ENCODE data around the gene ZNF563.

ZNF563 gene

GRCh38 chr19:12294249-12295158 lies 38.9 kb downstream of the ZNF563 start, which contains the start of gene ZNF44:
Gene ZNF44 (minus strand): TSS chr19:12294883. CDS start chr19:12294694, 189 bp downstream.
- DNase-seq, result peak; percentile 95

GRCh38 chr19:12293777-12294248 lies 39.6 kb downstream of the ZNF563 start:
- DNase-seq, result peak; percentile 51

- no peak for DNase-seq
These were observed 43.7 kb downstream of the ZNF563 start for GRCh38 chr19:12289790-12290065.

GRCh38 chr19:12287958-12288500 lies 45.4 kb downstream of the ZNF563 start:
- DNase-seq, result no peak

GRCh38 chr19:12284631-12285030 lies 48.8 kb downstream of the ZNF563 start:
- no peak for DNase-seq

GRCh38 chr19:12284226-12284625 lies 49.2 kb downstream of the ZNF563 start:
- DNase-seq, result no peak

- no peak for DNase-seq
These were observed 54.7 kb downstream of the ZNF563 start for GRCh38 chr19:12278713-12279112.

- DNase-seq, result no peak
These were observed 60.2 kb downstream of the ZNF563 start for GRCh38 chr19:12272980-12273901.

GRCh38 chr19:12272386-12272785 lies 61.0 kb downstream of the ZNF563 start:
- no peak for DNase-seq

- DNase-seq, result no peak
These were observed 62.6 kb downstream of the ZNF563 start for GRCh38 chr19:12270854-12271253.

All from central memory CD4-positive, alpha-beta T cell (primary cell).